HepG2 (cell line): ENCODE measurements around the gene CCR9. TPM values are rescaled to one million over a fixed set of nuclear protein-coding genes. Genes with fewer than 3 reads are reported as not detected.

Experiments
- BCL3 ChIP-seq: sonication (generic); formaldehyde crosslinking; IDR thresholded peaks from 2 replicates; pipeline ENCODE4 v1.5.1; 2020; ENCODE audit warnings: mild to moderate bottlenecking, missing genetic modification reagents, moderate library complexity
- DDIT3 ChIP-seq: sonication (generic); formaldehyde crosslinking; IDR thresholded peaks from 2 replicates; pipeline ENCODE4 v1.4.0; 2020; ENCODE audit warnings: mild to moderate bottlenecking, missing genetic modification reagents
- FOXK2 ChIP-seq: fragments of 450-650 bp; IDR thresholded peaks from 2 replicates; pipeline ENCODE4 v1.6.1; 2016
- HMGXB4 ChIP-seq, 2 experiments: sonication (generic) in 1 of 2; formaldehyde crosslinking in 1 of 2; IDR thresholded peaks; 2 replicates each; pipeline versions ENCODE4 v1.4.0 to v1.6.1; 2018 to 2020; ENCODE audit warnings: missing genetic modification reagents in 2 of 2, borderline replicate concordance in 1 of 2, low read depth in 1 of 2, mild to moderate bottlenecking in 1 of 2, missing biosample characterization in 1 of 2
- JARID2 ChIP-seq: sonication (generic); formaldehyde crosslinking; IDR thresholded peaks from 2 replicates; pipeline ENCODE4 v1.8.1; 2023; ENCODE audit warnings: missing genetic modification reagents, inconsistent platforms; ENCODE audit not compliant: insufficient replicate concordance
- JDP2 ChIP-seq: sonication (generic); formaldehyde crosslinking; IDR thresholded peaks from 2 replicates; pipeline ENCODE4 v1.8.1; 2022; ENCODE audit warnings: missing genetic modification reagents, borderline replicate concordance
- JUNB ChIP-seq: sonication (generic); formaldehyde crosslinking; IDR thresholded peaks from 2 replicates; pipeline ENCODE4 v1.8.0; 2022; ENCODE audit warnings: missing genetic modification reagents, mild to moderate bottlenecking, borderline replicate concordance
- MAFG ChIP-seq: sonication (generic); formaldehyde crosslinking; IDR thresholded peaks from 2 replicates; pipeline ENCODE4 v1.5.1; 2020; ENCODE audit warnings: mild to moderate bottlenecking, missing genetic modification reagents
- RXRB ChIP-seq: IDR thresholded peaks from 2 replicates; pipeline ENCODE4 v1.6.1; 2016; ENCODE audit warnings: borderline replicate concordance, missing genetic modification reagents, missing compliant biosample characterization
- SIN3A ChIP-seq: IDR thresholded peaks from 2 replicates; pipeline ENCODE4 v1.6.1; 2011; ENCODE audit warnings: low read depth, mild to moderate bottlenecking, control low read depth, low read length, borderline replicate concordance
- SNAPC2 ChIP-seq: sonication (generic); formaldehyde crosslinking; IDR thresholded peaks from 2 replicates; pipeline ENCODE4 v1.8.1; 2022; ENCODE audit warnings: mild to moderate bottlenecking, missing genetic modification reagents
- SUZ12 ChIP-seq: fragments of 150-350 bp; IDR thresholded peaks from 2 replicates; pipeline ENCODE4 v1.6.1; 2014; ENCODE audit warnings: low read depth, low read length
- TEAD3 ChIP-seq: optimal IDR thresholded peaks from 2 replicates; pipeline ENCODE3; 2016; ENCODE audit warnings: borderline replicate concordance
- TFDP2 ChIP-seq: sonication (generic); formaldehyde crosslinking; IDR thresholded peaks from 2 replicates; pipeline ENCODE4 v1.4.0; 2020; ENCODE audit warnings: missing genetic modification reagents
- THAP7 ChIP-seq: sonication (generic); formaldehyde crosslinking; IDR thresholded peaks from 2 replicates; pipeline ENCODE4 v1.8.1; 2023; ENCODE audit warnings: mild to moderate bottlenecking, missing genetic modification reagents
- ZFP41 ChIP-seq: sonication (generic); formaldehyde crosslinking; IDR thresholded peaks from 2 replicates; pipeline ENCODE4 v1.4.0; 2020; ENCODE audit warnings: mild to moderate bottlenecking, missing genetic modification reagents, borderline replicate concordance
- ZNF350 ChIP-seq: sonication (generic); formaldehyde crosslinking; IDR thresholded peaks from 2 replicates; pipeline ENCODE4 v1.4.0; 2020; ENCODE audit warnings: mild to moderate bottlenecking, low read depth, missing genetic modification reagents, borderline replicate concordance
- ZNF510 ChIP-seq: sonication (generic); formaldehyde crosslinking; IDR thresholded peaks from 2 replicates; pipeline ENCODE4 v1.4.0; 2020; ENCODE audit warnings: low read depth, mild to moderate bottlenecking, missing genetic modification reagents
- polyA plus RNA-seq, 8 experiments: library from polyadenylated mRNA; depleted of rRNA in 3 of 8; stranded (reverse) in 7 of 8; unstranded in 1 of 8; fragments of >200 nt; fragmentation: Illumina TruSeq in 4 of 8; extraction: Trizol in 4 of 8; gene quantifications; 2 replicates each; pipeline versions ENCODE4 v1.2.1 to v1.2.3, GENCODE V29; 2011 to 2016; ENCODE audit warnings: low read depth in 4 of 8, missing spikeins in 1 of 8, mixed read lengths in 1 of 8; ENCODE audit not compliant: insufficient read depth in 1 of 8
- total RNA-seq, 5 experiments: library from RNA; depleted of rRNA; stranded (reverse); fragments of >200 nt; fragmentation: Illumina TruSeq; extraction: Trizol; gene quantifications; 2 replicates each; pipeline ENCODE4 v1.2.3, GENCODE V29; 2016; ENCODE audit warnings: low read depth in 1 of 5

The CCR9 gene
- total and polyA plus RNA-seq, 2 of the 13 experiments (the other 11 are each of a cell fraction or from before 2014, with no cell fraction given): not detected

GRCh38 chr3:45841757-45842491, 44.4 kb upstream of the CCR9 start, which contains the start of gene LZTFL1 (continued):
- TF ChIP-seq TFDP2 (CRISPR knock-in tag) (peak; percentile 71; the same call in 1 of the 2 replicates), HMGXB4 (CRISPR knock-in tag; IDR thresholded peaks at IDR 0.05; ENCODE audit: borderline replicate concordance in 1 of 2, low read depth in 1 of 2) (peak in 1 of 2 experiments; percentile 23; a peak in 1 of 4 replicates), THAP7 (CRISPR knock-in tag) (no peak; the same call in 1 of the 2 replicates), JDP2 (CRISPR knock-in tag) (no peak), JUNB (CRISPR knock-in tag) (no peak), SIN3A (peak; percentile 96), ZFP41 (CRISPR knock-in tag) (no peak), BCL3 (0 out of 2 replicates have a peak, but pooled peaks have one; percentile 62), SNAPC2 (0 out of 2 replicates have a peak, but pooled peaks have one; percentile 16), RXRB (CRISPR knock-in tag) (no peak), JARID2 (CRISPR knock-in tag) (peak; percentile 16), ZNF510 (CRISPR knock-in tag) (no peak), DDIT3 (CRISPR knock-in tag) (no peak), ZNF350 (peak; percentile 78; the same call in 1 of the 2 replicates), MAFG (no peak), SUZ12 (no peak), TEAD3 (CRISPR knock-in tag) (no peak), FOXK2 (peak; percentile 25; the same call in 1 of the 2 replicates)
